GM21360 (cell line): ENCODE measurements around the gene TXNDC16.
"Not testable (repeated sequence)": the region's sequence is repeated elsewhere in the genome, so short reads cannot be mapped to it uniquely, and the experiment has no call there.

Experiments
- ATAC-seq: cut with Tn5 transposase; IDR thresholded peaks from one replicate; pipeline ENCODE4 v1.9.1; 2021; ENCODE audit warnings: mild to moderate bottlenecking, moderate library complexity; ENCODE audit not compliant: unreplicated experiment

TXNDC16 gene

GRCh38 chr14:52545584-52546317 lies 6.6 kb downstream of the TXNDC16 start:
- no peak for ATAC-seq

- no peak for ATAC-seq
Observed at GRCh38 chr14:52538623-52539022, 13.7 kb downstream of the TXNDC16 start.

- no peak for ATAC-seq
Observed at GRCh38 chr14:52536269-52536668, 16.0 kb downstream of the TXNDC16 start.

- no peak for ATAC-seq
Observed at GRCh38 chr14:52531481-52531880, 20.8 kb downstream of the TXNDC16 start.

GRCh38 chr14:52527052-52527451 lies 25.3 kb downstream of the TXNDC16 start:
- no peak for ATAC-seq

GRCh38 chr14:52522581-52523345 lies 29.5 kb downstream of the TXNDC16 start:
- ATAC-seq = no peak

GRCh38 chr14:52522033-52522432 lies 30.3 kb downstream of the TXNDC16 start:
- no peak for ATAC-seq

- no peak for ATAC-seq
Observed at GRCh38 chr14:52514046-52514811, 38.1 kb downstream of the TXNDC16 start.

- ATAC-seq = no peak
Observed at GRCh38 chr14:52513249-52513648, 39.1 kb downstream of the TXNDC16 start.

GRCh38 chr14:52494444-52494843 lies 57.9 kb downstream of the TXNDC16 start:
- ATAC-seq = no peak

- ATAC-seq = no peak
Observed at GRCh38 chr14:52485350-52485960, 66.8 kb downstream of the TXNDC16 start.

GRCh38 chr14:52481864-52482263 lies 70.4 kb downstream of the TXNDC16 start:
- ATAC-seq = no peak

- ATAC-seq = no peak
Observed at GRCh38 chr14:52473557-52473956, 78.7 kb downstream of the TXNDC16 start.

GRCh38 chr14:52472728-52473127 lies 79.6 kb downstream of the TXNDC16 start:
- no peak for ATAC-seq

GRCh38 chr14:52472251-52472650 lies 80.1 kb downstream of the TXNDC16 start:
- ATAC-seq = not testable (repeated sequence)

GRCh38 chr14:52467515-52468266 lies 84.6 kb downstream of the TXNDC16 start:
- ATAC-seq = no peak

- ATAC-seq = no peak
Observed at GRCh38 chr14:52464175-52464574, 88.1 kb downstream of the TXNDC16 start.

GRCh38 chr14:52463375-52463774 lies 88.9 kb downstream of the TXNDC16 start:
- ATAC-seq = no peak

- ATAC-seq = no peak
Observed at GRCh38 chr14:52461721-52462120, 90.6 kb downstream of the TXNDC16 start.

- ATAC-seq = no peak
Observed at GRCh38 chr14:52458721-52459085, 93.6 kb downstream of the TXNDC16 start.
